ENCODE data around the gene GPR179. TPM values are rescaled to one million over a fixed set of nuclear protein-coding genes. Genes with fewer than 3 reads are reported as not detected.
A peak's percentile ranks its signal among the peaks of the same experiment; 100 is the strongest.

The GPR179 gene
- total RNA-seq, 4 donors from 2014 or later, result 0.21 to 0.78 (median 0.44) TPM; not detected in 1

- Histone ChIP-seq H3K27ac (no peak overlapping the region), H3K27me3 (no peaks in the 10 kb centered on the region), H3K4me3 (no peak overlapping the region), H3K9me3 (no peaks in the 10 kb centered on the region), H3K4me1 (peaks cover 0 to 9% (median 2%) of the 10 kb centered on the region in 4 donors), H3K36me3 (no peaks in the 10 kb centered on the region)
- TF ChIP-seq POLR2A (IDR thresholded peaks at IDR 0.05) (no peak), CTCF (IDR thresholded peaks at IDR 0.05) (no peak), EP300 (IDR thresholded peaks at IDR 0.05) (no peak)
- no peak for DNase-seq (ENCODE audit: low spot score in 2 of 2)
- WGBS, 2 donors, result 91% methylated on average over 7 to 11 of the region's 11 CpGs
Measured at GRCh38 chr17:38336838-38337237, 6.9 kb downstream of the GPR179 start.

GRCh38 chr17:38334480-38335364, 9.0 kb downstream of the GPR179 start:
- H3K4me1 ChIP-seq, result no peaks in the 10 kb centered on the region
- H3K9me3 ChIP-seq, result no peaks in the 10 kb centered on the region
- no peak overlapping the region for H3K27ac ChIP-seq
- 84 to 85% methylated on average over 20 to 27 of the region's 30 CpGs for WGBS, 2 donors
- peaks cover 0 to 1% of the 10 kb centered on the region in 2 donors for H3K27me3 ChIP-seq
- H3K4me3 ChIP-seq, result no peak overlapping the region
- no peak for DNase-seq (ENCODE audit: low spot score in 2 of 2)
- peaks cover 0 to 5% (median 0%) of the 10 kb centered on the region in 3 donors for H3K36me3 ChIP-seq
- no peak for TF ChIP-seq POLR2A (IDR thresholded peaks at IDR 0.05)

DNA sequence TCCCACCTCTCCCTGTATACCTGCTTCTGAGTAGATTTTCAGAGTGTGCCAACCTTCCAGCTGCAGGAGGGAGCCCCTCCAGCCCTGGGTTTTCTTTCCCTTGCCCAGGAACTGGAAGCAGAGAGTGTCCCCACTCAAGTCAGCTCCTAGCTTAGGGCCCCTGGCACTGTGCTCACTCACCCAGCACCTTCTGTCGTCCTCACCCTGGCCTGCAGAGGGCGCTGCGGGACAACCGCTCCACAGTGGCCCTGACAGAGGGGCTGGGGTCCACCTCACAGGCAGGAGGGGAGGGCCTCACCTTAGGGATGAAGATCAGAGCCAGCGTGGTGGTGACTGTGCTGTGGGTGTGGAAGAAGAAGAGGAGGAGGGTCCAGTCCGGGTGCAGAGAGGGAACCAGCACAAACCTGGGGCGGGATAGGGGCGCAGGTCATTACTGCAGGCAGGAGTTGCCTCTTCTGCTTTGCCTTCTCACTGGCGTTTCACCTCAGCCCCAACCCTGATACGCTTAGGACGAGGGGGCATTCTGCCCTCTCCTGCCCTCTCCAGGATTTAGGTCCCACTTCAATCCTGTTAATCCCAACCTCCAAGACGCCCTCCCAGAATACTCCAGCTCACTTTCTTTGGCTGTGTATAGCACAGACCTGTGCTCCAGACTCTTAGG, 10.0 kb downstream of the GPR179 start:
- TF ChIP-seq POLR2A (IDR thresholded peaks at IDR 0.05), result no peak
- peak in 2 of 5 experiments; percentile 31 to 32 for TF ChIP-seq CTCF (IDR thresholded peaks at IDR 0.05)
- no peak for TF ChIP-seq EP300 (IDR thresholded peaks at IDR 0.05)
- no peaks in the 10 kb centered on the region for H3K9me3 ChIP-seq
- H3K27me3 ChIP-seq, result peaks cover 0 to 7% of the 10 kb centered on the region in 2 donors
- no peaks in the 10 kb centered on the region for H3K4me1 ChIP-seq
- WGBS, 2 donors, result 47% methylated on average over 12 of the region's 12 CpGs
- DNase-seq (ENCODE audit: low spot score in 2 of 2), result no peak
- no peak overlapping the region for H3K4me3 ChIP-seq
- no peak overlapping the region for H3K27ac ChIP-seq
- peaks cover 0 to 5% (median 0%) of the 10 kb centered on the region in 3 donors for H3K36me3 ChIP-seq

DNA sequence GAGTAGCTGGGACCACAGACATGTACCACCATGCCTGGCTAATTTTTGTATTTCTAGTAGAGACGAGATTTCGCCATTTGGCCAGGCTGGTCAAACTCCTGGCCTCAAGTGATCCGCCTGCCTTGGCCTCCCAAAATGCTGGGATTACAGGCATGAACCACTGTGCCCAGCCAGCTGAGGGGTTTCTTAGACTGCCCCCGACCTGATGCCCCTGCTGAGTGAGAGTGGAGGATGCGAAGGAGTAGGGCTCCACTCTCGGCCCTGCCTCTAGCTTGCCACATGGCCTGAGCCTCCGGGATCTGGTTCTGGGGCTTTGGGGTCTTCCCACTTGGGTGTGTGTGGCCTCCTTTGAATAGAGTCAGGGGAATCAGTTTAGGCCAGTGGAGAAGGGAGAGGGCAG, 11.0 kb downstream of the GPR179 start:
- TF ChIP-seq POLR2A (IDR thresholded peaks at IDR 0.05) (no peak), CTCF (IDR thresholded peaks at IDR 0.05) (no peak), EP300 (IDR thresholded peaks at IDR 0.05) (no peak)
- 83 to 90% methylated on average over 7 of the region's 7 CpGs for WGBS, 2 donors
- no peak for DNase-seq (ENCODE audit: low spot score in 2 of 2)

GRCh38 chr17:38330941-38331411, 12.8 kb downstream of the GPR179 start:
- TF ChIP-seq CTCF (IDR thresholded peaks at IDR 0.05), result no peak
- TF ChIP-seq POLR2A (IDR thresholded peaks at IDR 0.05), result no peak
- TF ChIP-seq EP300 (IDR thresholded peaks at IDR 0.05), result no peak
- peaks cover 0 to 27% (median 16%) of the 10 kb centered on the region in 4 donors for H3K4me1 ChIP-seq
- H3K36me3 ChIP-seq, result peaks cover 0 to 5% (median 0%) of the 10 kb centered on the region in 3 donors
- 88 to 89% methylated on average over 18 to 21 of the region's 23 CpGs for WGBS, 2 donors
- H3K9me3 ChIP-seq, result no peaks in the 10 kb centered on the region
- peaks cover 0 to 7% of the 10 kb centered on the region in 2 donors for H3K27me3 ChIP-seq
- H3K4me3 ChIP-seq, result no peak overlapping the region
- DNase-seq (ENCODE audit: low spot score in 2 of 2), result no peak
- no peak overlapping the region for H3K27ac ChIP-seq

More for the DNA sequence above, 11.0 kb downstream of the GPR179 start:
- H3K9me3 ChIP-seq, result no peaks in the 10 kb centered on the region
- H3K27me3 ChIP-seq, result peaks cover 0 to 7% of the 10 kb centered on the region in 2 donors
- peaks cover 0 to 9% (median 0%) of the 10 kb centered on the region in 4 donors for H3K4me1 ChIP-seq
- no peak overlapping the region for H3K27ac ChIP-seq
- H3K36me3 ChIP-seq, result peaks cover 0 to 5% (median 0%) of the 10 kb centered on the region in 3 donors
- H3K4me3 ChIP-seq, result no peak overlapping the region
